Astrocyte of the cerebellum (primary cell): ENCODE results near the gene VWCE.

Experiments used
- DNase-seq: peaks from one replicate; pipeline ENCODE4 v3.0.0-alpha.2; 2011; ENCODE audit warnings: low read depth
- H3K4me3 ChIP-seq: 2 replicates; pipeline ENCODE4 v1.5.1; 2011; ENCODE audit warnings: mild to moderate bottlenecking, low read depth, low read length, moderate library complexity
- CTCF ChIP-seq: IDR thresholded peaks from 2 replicates; pipeline ENCODE4 v1.5.1; 2012; ENCODE audit warnings: low read length, low read depth, moderate library complexity, mild to moderate bottlenecking; ENCODE audit errors: missing control alignments
- in situ Hi-C: cut with HindIII; loops from 2 replicates; pipeline ENCODE4 v1.10.0; 2017; ENCODE audit warnings: low sequenced_read_pairs

VWCE gene

GRCh38 chr11:61329871-61330270 is 34.8 kb upstream of the VWCE start:
- no peak for DNase-seq
- no peak overlapping the region for H3K4me3 ChIP-seq
- TF ChIP-seq CTCF, result no peak
- in situ Hi-C loops, result loop anchor here (5.0 kb wide), 1 partner anchor 32 kb away; the partner anchor contains the start of genes CYB561A3 and TMEM138

- H3K4me3 ChIP-seq, result no peak overlapping the region
- TF ChIP-seq CTCF, result no peak
- in situ Hi-C loops, result loop anchor here (5.0 kb wide), 1 partner anchor 34 kb away; the partner anchor contains the start of genes CYB561A3 and TMEM138
- DNase-seq, result no peak
Observed at GRCh38 chr11:61328351-61328750, 33.2 kb upstream of the VWCE start.

GRCh38 chr11:61327669-61328071 is 32.6 kb upstream of the VWCE start:
- no peak for TF ChIP-seq CTCF
- DNase-seq, result no peak
- in situ Hi-C loops, result loop anchor here (5.0 kb wide), 1 partner anchor 35 kb away; the partner anchor contains the start of genes CYB561A3 and TMEM138
- no peak overlapping the region for H3K4me3 ChIP-seq

- in situ Hi-C loops, result loop anchor here (5.0 kb wide), 1 partner anchor 36 kb away; the partner anchor contains the start of genes CYB561A3 and TMEM138
- no peak for DNase-seq
- TF ChIP-seq CTCF, result no peak
- no peak overlapping the region for H3K4me3 ChIP-seq
Observed at GRCh38 chr11:61325649-61326414, 30.7 kb upstream of the VWCE start.

- in situ Hi-C loops, result no loop called here
- TF ChIP-seq CTCF, result no peak
- no peak for DNase-seq
- no peak overlapping the region for H3K4me3 ChIP-seq
Observed at GRCh38 chr11:61315260-61315659, 20.1 kb upstream of the VWCE start.

- H3K4me3 ChIP-seq, result no peak overlapping the region
- in situ Hi-C loops, result no loop called here
- TF ChIP-seq CTCF, result no peak
- DNase-seq, result no peak
Observed at GRCh38 chr11:61310749-61311148, 15.6 kb upstream of the VWCE start.
